GM19395 (cell line): ENCODE measurements around the gene MICALL1.

Source experiments
- ATAC-seq: cut with Tn5 transposase; IDR thresholded peaks from one replicate; pipeline ENCODE4 v1.9.1; 2021; ENCODE audit warnings: mild to moderate bottlenecking, moderate library complexity; ENCODE audit not compliant: unreplicated experiment

Gene MICALL1

GRCh38 chr22:37982938-37983859 lies 77.1 kb downstream of the MICALL1 start:
- ATAC-seq, result no peak

GRCh38 chr22:37983860-37984791 lies 78.0 kb downstream of the MICALL1 start, which contains the start of gene SOX10:
TSS of gene SOX10 (minus strand) at chr22:37984555. CDS start at chr22:37983784, 771 bp downstream.
- no peak for ATAC-seq

DNA sequence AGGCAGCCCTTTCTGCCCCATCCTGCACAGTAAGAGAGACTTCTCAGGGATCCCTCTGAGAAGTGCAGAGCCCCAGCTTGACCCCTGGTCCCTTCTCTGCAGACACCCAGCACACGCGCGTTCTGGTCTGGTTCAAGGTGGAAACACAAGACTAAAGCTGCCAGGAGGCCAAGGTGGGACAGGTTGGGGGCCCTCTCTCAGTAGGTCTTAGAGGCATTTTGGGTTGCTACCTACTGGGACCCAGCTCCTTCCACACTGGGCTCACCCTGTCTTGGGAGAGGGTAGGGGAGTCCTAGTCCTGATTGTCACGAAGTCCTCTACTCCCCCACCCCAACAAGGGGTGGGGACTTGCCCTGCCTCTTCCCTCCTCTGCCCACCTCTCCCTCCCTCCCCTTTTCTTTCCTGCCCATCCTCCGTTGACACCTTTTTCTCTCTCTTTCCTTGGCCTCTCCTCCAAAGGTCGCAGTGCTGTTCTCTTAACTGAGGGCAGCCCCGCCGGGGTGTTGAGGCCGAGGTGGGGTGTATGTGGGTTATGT lies 79.0 kb downstream of the MICALL1 start:
- ATAC-seq, result no peak

DNA sequence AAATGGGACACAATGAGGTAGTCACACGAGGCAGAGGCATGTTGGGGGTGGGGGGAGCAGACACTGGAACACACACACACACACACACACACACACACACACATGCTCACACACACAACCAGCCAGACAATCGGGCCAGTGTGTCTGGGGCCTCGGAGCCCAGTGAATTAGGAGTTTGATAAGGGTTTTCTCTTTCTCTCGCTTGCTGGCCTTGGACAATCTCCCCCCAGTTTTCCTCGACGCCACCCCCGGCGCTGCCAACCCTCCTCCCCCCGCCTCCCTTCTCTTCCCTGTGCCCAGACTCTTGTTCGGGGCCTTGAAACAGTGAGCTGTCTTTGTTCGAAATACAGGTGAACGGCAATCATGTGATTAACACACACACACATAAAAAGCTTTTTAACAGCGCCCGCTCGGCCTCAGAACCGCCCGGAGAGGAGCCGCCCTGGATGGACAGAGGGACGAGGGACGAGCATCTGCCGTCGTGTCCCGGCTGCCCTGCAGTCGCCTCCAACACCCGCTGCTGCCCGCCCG lies 79.7 kb downstream of the MICALL1 start:
- ATAC-seq, result no peak

GRCh38 chr22:37986371-37986770 lies 80.3 kb downstream of the MICALL1 start:
- no peak for ATAC-seq

DNA sequence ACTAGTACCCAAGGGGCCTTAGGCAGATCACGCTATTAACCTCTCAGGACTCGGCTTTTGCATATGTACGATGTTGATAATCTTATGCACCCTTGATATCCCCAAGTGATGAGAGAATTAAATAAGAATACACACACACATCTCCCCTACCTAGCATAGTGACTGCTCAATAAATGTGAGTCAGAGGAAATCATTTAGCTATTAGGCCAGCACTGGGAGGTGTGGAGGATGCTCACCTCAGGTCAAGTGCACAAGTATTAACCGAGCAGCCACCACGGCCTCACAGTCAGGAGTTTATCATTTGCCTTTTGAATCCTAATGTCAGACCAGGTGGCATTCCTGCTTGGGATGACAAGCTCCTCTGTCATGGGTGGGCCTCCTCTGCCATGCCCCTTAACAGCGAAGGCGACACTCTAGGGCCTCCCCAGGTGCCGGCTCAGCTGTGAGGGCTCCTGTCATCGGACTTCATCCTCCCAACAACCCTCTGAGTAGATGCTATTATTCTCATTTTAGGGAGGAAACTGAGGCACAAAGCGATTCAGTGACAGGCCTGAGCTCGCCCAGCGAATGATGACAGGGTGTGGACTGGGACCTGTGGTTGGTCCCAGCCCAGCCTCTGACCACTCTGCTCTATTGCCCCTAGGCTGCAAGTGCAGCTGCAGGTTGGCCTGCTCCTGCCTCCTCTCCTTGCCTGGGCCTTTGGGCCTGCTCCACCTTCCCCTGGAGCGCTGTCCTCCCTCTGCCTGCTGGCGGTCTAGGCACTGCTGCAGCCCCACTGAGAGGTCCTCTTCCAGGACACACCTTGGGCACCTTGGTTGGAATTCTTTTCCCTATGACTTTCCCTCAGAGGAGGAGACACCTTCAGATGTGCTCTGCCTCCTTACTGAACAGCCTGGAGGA lies 83.3 kb downstream of the MICALL1 start:
- no peak for ATAC-seq

GRCh38 chr22:37990301-37990700 lies 84.2 kb downstream of the MICALL1 start:
- no peak for ATAC-seq

GRCh38 chr22:37990862-37991261 lies 84.8 kb downstream of the MICALL1 start:
- ATAC-seq, result no peak

DNA sequence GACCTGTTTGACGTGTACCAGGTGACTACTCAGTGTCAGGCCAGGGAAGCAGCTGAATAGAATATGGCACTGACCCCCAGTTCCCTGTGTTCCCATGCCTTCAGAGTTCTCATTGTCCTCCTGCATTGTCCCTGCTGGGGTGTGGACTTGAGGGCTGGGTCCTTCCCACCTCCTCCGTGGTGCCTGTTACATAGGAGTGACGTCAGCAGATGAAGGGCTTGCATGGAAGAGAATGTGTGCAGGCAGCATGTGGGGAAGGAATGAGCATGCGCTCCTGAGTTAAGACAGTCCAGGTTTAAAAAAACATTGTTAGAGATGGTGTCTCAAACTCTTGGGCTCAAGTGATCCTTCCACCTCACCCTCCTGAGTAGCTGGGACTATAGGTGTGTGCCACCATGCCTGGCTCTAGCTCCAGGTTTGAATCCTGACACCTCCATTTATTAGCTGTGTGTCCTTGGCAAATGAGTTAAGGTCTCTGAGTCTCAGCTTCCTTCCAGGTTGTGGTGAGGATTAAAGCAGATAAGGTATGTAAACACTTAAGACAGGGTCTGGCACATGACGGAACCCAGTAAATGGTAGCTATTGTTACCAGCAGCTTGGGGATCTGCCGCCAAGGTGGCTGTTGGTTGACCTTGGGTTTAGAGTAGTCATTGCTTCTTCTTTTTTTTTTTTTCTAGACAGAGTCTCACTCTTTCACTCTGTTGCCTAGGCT lies 85.8 kb downstream of the MICALL1 start:
- no peak for ATAC-seq
